CD14-positive monocyte (primary cell): Measurements from ENCODE around the gene CDC14A. TPM values are rescaled to one million over a fixed set of nuclear protein-coding genes. Genes with fewer than 3 reads are reported as not detected.

Source experiments
- DNase-seq, 3 donors: peaks; one replicate each; pipeline ENCODE4 v3.0.0-alpha.2; 2011 to 2022
- H2AFZ ChIP-seq: 2 replicates; pipeline ENCODE4 v1.6.0; 2012; ENCODE audit warnings: mild to moderate bottlenecking, low read depth, low read length, inconsistent platforms; ENCODE audit not compliant: insufficient read depth, poor library complexity, severe bottlenecking
- H3K27ac ChIP-seq, 2 donors: 1 replicate in 1 of 2; 2 replicates in 1 of 2; pipeline ENCODE4 v1.5.1; 2012 to 2013; ENCODE audit warnings: low read length in 2 of 2, control low read depth in 1 of 2, inconsistent platforms in 1 of 2, low read depth in 1 of 2, mild to moderate bottlenecking in 1 of 2
- H3K27me3 ChIP-seq, 2 donors: one replicate each; pipeline versions ENCODE4 v1.6.0 to v1.6.1; 2011 to 2013; ENCODE audit warnings: low read length in 2 of 2; ENCODE audit not compliant: control insufficient read depth in 2 of 2, insufficient read depth in 2 of 2
- H3K36me3 ChIP-seq, 2 donors: replicated peaks in 1 of 2; 1 replicate in 1 of 2; 2 replicates in 1 of 2; pipeline versions ENCODE4 v1.5.1 to v1.6.1; 2012 to 2013; ENCODE audit warnings: low read length in 2 of 2, control low read depth in 1 of 2, inconsistent platforms in 1 of 2, mild to moderate bottlenecking in 1 of 2; ENCODE audit not compliant: insufficient read depth in 2 of 2, control insufficient read depth in 1 of 2
- H3K4me1 ChIP-seq, 2 donors: 1 replicate in 1 of 2; 2 replicates in 1 of 2; pipeline versions ENCODE4 v1.5.1 to v1.6.1; 2012 to 2013; ENCODE audit warnings: low read length in 2 of 2, control low read depth in 1 of 2, inconsistent platforms in 1 of 2, mild to moderate bottlenecking in 1 of 2, moderate library complexity in 1 of 2; ENCODE audit not compliant: insufficient read depth in 2 of 2, control insufficient read depth in 1 of 2
- H3K4me2 ChIP-seq: replicated peaks from 2 replicates; pipeline ENCODE3; 2012; ENCODE audit warnings: low read length, moderate library complexity, mild to moderate bottlenecking; ENCODE audit not compliant: poor library complexity, severe bottlenecking; ENCODE audit errors: extremely low read depth
- H3K4me3 ChIP-seq, 3 experiments: fragments of 200-600 bp in 1 of 3; sonication (generic) in 1 of 3; replicated peaks in 1 of 3; 1 replicate in 2 of 3; 2 replicates in 1 of 3; pipeline ENCODE4 v1.5.1; 2011 to 2013; ENCODE audit warnings: low read length in 3 of 3, mild to moderate bottlenecking in 3 of 3, control low read depth in 2 of 3, low read depth in 2 of 3, inconsistent platforms in 1 of 3, moderate library complexity in 1 of 3
- H3K79me2 ChIP-seq: 2 replicates; pipeline ENCODE4 v1.6.0; 2012; ENCODE audit warnings: mild to moderate bottlenecking, control low read depth, inconsistent platforms, low read length, moderate library complexity; ENCODE audit not compliant: insufficient read depth
- H3K9ac ChIP-seq: 2 replicates; pipeline ENCODE4 v1.6.0; 2017; ENCODE audit warnings: low read length, mild to moderate bottlenecking; ENCODE audit not compliant: insufficient read depth, poor library complexity, severe bottlenecking
- H3K9me3 ChIP-seq, 2 donors: replicated peaks in 1 of 2; 1 replicate in 1 of 2; 2 replicates in 1 of 2; pipeline versions ENCODE4 v1.5.1 to v1.6.1; 2012 to 2013; ENCODE audit warnings: low read length in 2 of 2, control low read depth in 1 of 2; ENCODE audit not compliant: control insufficient read depth in 1 of 2, insufficient read depth in 1 of 2
- H4K20me1 ChIP-seq: 2 replicates; pipeline ENCODE4 v1.6.0; 2012; ENCODE audit warnings: mild to moderate bottlenecking, low read length, control low read depth, moderate library complexity; ENCODE audit not compliant: insufficient read depth
- H3K27ac Mint-ChIP-seq, 7 donors: one replicate each; pipeline ENCODE4 v1.8.0; 2020; ENCODE audit warnings: mild to moderate bottlenecking in 7 of 7, mixed read lengths in 7 of 7, moderate library complexity in 6 of 7, inconsistent platforms in 2 of 7
- H3K27me3 Mint-ChIP-seq, 3 donors: one replicate each; pipeline ENCODE4 v1.8.0; 2021 to 2022; ENCODE audit warnings: low read depth in 3 of 3, mild to moderate bottlenecking in 3 of 3, mixed read lengths in 3 of 3, moderate library complexity in 3 of 3, inconsistent platforms in 1 of 3
- H3K36me3 Mint-ChIP-seq, 2 donors: one replicate each; pipeline ENCODE4 v1.8.0; 2020; ENCODE audit warnings: mixed read lengths in 2 of 2, inconsistent platforms in 1 of 2, mild to moderate bottlenecking in 1 of 2
- H3K4me1 Mint-ChIP-seq: one replicate; pipeline ENCODE4 v1.8.0; 2020; ENCODE audit warnings: mild to moderate bottlenecking, mixed read lengths
- H3K4me3 Mint-ChIP-seq, 2 donors: one replicate each; pipeline ENCODE4 v1.8.0; 2020; ENCODE audit warnings: mild to moderate bottlenecking in 2 of 2, mixed read lengths in 2 of 2, moderate library complexity in 1 of 2
- H3K9me3 Mint-ChIP-seq, 7 donors: one replicate each; pipeline ENCODE4 v1.8.0; 2020 to 2022; ENCODE audit warnings: mixed read lengths in 7 of 7, mild to moderate bottlenecking in 6 of 7, moderate library complexity in 6 of 7, inconsistent platforms in 2 of 7
- WGBS: methylation state at CpG from one replicate; pipeline ENCODE4 v1.1.5; 2013; ENCODE audit warnings: missing lambda C conversion rate; ENCODE audit not compliant: insufficient coverage; 5-methylcytosine and 5-hydroxymethylcytosine counted together
- intact Hi-C, 2 donors: fragments of 100-400 bp; cut with micrococcal nuclease; formaldehyde crosslinking; loops; one replicate each; pipeline versions ENCODE4 v1.15.0 to v1.15.1; 2023
- polyA plus RNA-seq, 3 donors: library from polyadenylated mRNA; depleted of rRNA in 1 of 3; unstranded in 2 of 3; stranded (reverse) in 1 of 3; fragments of 300-500 nt in 2 of 3; fragments of >200 nt in 1 of 3; fragmentation: Illumina TruSeq in 2 of 3; gene quantifications; 1 replicate in 2 of 3; 2 replicates in 1 of 3; pipeline ENCODE4 v1.2.3, GENCODE V29; 2012 to 2021
- TF ChIP-seq, protein P1 (sequence below): fragments of 200-600 bp; IDR thresholded peaks from one replicate; pipeline ENCODE4 v1.8.0; 2022; ENCODE audit warnings: antibody characterized with exemption, mild to moderate bottlenecking

Gene CDC14A
- polyA plus RNA-seq, 3 donors: 4.2 to 9.2 (median 6.1) TPM

DNA sequence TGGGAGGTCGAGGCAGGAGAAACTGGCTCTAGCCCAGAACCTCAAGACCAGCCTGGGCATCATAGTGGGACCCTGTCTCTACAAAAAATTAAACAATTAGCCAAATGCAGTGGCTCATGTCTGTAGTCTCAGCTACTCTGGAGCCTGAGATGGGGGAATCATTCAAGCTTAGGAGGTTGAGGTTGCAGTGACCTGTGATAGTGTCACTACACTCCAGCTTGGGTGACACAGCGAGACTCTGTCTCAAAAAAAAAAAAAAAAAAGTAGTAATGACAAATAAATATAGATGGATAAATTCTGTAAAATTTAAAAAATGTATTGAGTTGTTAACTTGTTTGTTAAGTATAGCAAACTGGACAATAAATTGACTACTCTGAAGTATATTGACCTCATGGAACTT is 5.9 kb upstream of the CDC14A start:
- H3K4me2 ChIP-seq: no peak overlapping the region
- peaks cover 11% of the 10 kb centered on the region for H3K4me1 Mint-ChIP-seq
- H3K36me3 Mint-ChIP-seq: no peaks in the 10 kb centered on the region
- no peak overlapping the region for H3K4me3 ChIP-seq
- H3K9me3 Mint-ChIP-seq: peaks cover 0 to 2% (median 0%) of the 10 kb centered on the region in 7 donors
- H2AFZ ChIP-seq: no peak overlapping the region
- no peak overlapping the region for H3K9ac ChIP-seq
- no peaks in the 10 kb centered on the region for H4K20me1 ChIP-seq
- DNase-seq: no peak
- WGBS: no CpG with 5 or more reads among the region's 2 CpGs
- peaks cover 7 to 9% of the 10 kb centered on the region in 2 donors for H3K4me1 ChIP-seq
- H3K36me3 ChIP-seq: no peaks in the 10 kb centered on the region
- intact Hi-C loops: no loop called here
- H3K27ac ChIP-seq: no peak overlapping the region
- no peaks in the 10 kb centered on the region for H3K27me3 Mint-ChIP-seq
- no peak overlapping the region for H3K27ac Mint-ChIP-seq
- no peaks in the 10 kb centered on the region for H3K9me3 ChIP-seq
- H3K27me3 ChIP-seq: no peaks in the 10 kb centered on the region
- TF ChIP-seq, protein P1, sequence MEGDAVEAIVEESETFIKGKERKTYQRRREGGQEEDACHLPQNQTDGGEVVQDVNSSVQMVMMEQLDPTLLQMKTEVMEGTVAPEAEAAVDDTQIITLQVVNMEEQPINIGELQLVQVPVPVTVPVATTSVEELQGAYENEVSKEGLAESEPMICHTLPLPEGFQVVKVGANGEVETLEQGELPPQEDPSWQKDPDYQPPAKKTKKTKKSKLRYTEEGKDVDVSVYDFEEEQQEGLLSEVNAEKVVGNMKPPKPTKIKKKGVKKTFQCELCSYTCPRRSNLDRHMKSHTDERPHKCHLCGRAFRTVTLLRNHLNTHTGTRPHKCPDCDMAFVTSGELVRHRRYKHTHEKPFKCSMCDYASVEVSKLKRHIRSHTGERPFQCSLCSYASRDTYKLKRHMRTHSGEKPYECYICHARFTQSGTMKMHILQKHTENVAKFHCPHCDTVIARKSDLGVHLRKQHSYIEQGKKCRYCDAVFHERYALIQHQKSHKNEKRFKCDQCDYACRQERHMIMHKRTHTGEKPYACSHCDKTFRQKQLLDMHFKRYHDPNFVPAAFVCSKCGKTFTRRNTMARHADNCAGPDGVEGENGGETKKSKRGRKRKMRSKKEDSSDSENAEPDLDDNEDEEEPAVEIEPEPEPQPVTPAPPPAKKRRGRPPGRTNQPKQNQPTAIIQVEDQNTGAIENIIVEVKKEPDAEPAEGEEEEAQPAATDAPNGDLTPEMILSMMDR: no peak
- no peaks in the 10 kb centered on the region for H3K79me2 ChIP-seq
- no peak overlapping the region for H3K4me3 Mint-ChIP-seq

DNA sequence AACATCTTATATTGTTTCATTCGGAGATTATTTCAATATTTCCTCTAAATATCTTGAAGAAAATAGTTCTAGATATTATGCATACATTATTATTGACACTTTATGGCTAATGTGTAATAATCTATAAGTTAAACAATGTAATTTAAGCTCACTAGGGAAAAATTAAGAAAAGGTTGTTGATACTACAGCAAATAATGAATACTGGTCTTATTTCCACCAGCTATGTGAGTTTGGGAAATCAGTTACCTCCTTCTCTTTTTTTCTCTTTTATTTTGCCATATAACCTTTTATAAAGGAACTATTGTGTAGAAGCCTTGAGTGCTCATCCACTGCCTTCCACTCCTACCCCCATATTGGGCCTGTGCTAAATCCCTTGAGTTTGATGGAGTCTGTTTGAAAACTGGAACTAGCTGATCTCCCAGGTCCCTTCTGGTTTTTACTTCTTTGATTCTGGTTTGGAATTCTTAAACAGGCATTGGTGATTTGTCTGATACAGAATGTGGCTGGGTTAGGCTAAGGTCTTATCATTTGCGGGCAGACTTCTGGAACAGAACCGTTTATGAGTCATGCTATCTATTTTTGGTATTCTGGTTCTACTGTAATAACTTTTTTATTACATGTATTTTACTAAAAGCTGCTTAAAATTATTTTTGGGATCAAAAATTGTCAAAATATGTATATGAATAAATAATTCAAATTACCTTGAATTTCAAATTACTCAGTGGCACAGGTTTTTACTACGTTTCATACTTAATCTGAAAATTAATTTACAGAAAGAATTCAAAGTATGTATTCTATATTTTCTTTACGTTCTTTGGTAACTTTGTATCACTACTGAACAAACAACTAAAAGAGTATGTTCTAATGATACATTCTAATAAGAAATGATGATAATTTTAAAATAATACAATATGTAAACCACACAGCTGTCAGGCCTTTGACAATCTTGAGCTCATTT is 5.0 kb upstream of the CDC14A start:
- H2AFZ ChIP-seq: no peak overlapping the region
- H3K9me3 ChIP-seq: no peaks in the 10 kb centered on the region
- no peak overlapping the region for H3K9ac ChIP-seq
- peaks cover 7 to 9% of the 10 kb centered on the region in 2 donors for H3K4me1 ChIP-seq
- no peak overlapping the region for H3K27ac ChIP-seq
- H3K4me3 ChIP-seq: no peak overlapping the region
- intact Hi-C loops: no loop called here
- no peaks in the 10 kb centered on the region for H4K20me1 ChIP-seq
- no peaks in the 10 kb centered on the region for H3K79me2 ChIP-seq
- H3K27me3 ChIP-seq: no peaks in the 10 kb centered on the region
- Mint-ChIP-seq H3K4me3 (no peak overlapping the region), H3K27ac (no peak overlapping the region), H3K27me3 (peaks cover 0 to 4% (median 0%) of the 10 kb centered on the region in 3 donors), H3K9me3 (peaks cover 0 to 2% (median 0%) of the 10 kb centered on the region in 7 donors), H3K4me1 (peaks cover 16% of the 10 kb centered on the region), H3K36me3 (no peaks in the 10 kb centered on the region)
- no peak overlapping the region for H3K4me2 ChIP-seq
- WGBS: no CpG with 5 or more reads among the region's 5 CpGs
- no peak for DNase-seq
- TF ChIP-seq, protein P1: no peak
- H3K36me3 ChIP-seq: no peaks in the 10 kb centered on the region
